Activated CD4-positive, alpha-beta T cell treated with anti-CD3 and anti-CD28 coated beads, Interleukin-2, amount 10 ng/mL, durations not matched to agents 7 days and 5 days (primary cell): ENCODE measurements around the gene GIPC3. TPM values are rescaled to one million over a fixed set of nuclear protein-coding genes. Genes with fewer than 3 reads are reported as not detected.

Experiments used
- CTCF ChIA-PET: fragments of 350-600 bp; sonication (Branson Sonifier 250); formaldehyde crosslinking; loops from one replicate; lab custom pipeline; 2021; ENCODE audit warnings: antibody characterized with exemption; lab: Charles Lee
- POLR2A ChIA-PET: fragments of 350-600 bp; sonication (Branson Sonifier 250); formaldehyde crosslinking; loops from one replicate; lab custom pipeline; 2021; ENCODE audit warnings: antibody characterized with exemption; lab: Charles Lee
- DNase-seq: peaks from one replicate; pipeline ENCODE4 v3.0.0-alpha.2; 2020
- H3K27ac Mint-ChIP-seq: one replicate; pipeline ENCODE4 v1.8.0; 2021; ENCODE audit warnings: mild to moderate bottlenecking, moderate library complexity, mixed read lengths
- H3K27me3 Mint-ChIP-seq: one replicate; pipeline ENCODE4 v1.8.0; 2021; ENCODE audit warnings: mixed read lengths
- H3K36me3 Mint-ChIP-seq: one replicate; pipeline ENCODE4 v1.8.0; 2021; ENCODE audit warnings: low read depth, mixed read lengths
- H3K4me1 Mint-ChIP-seq: one replicate; pipeline ENCODE4 v1.8.0; 2021; ENCODE audit warnings: mixed read lengths
- H3K4me3 Mint-ChIP-seq: one replicate; pipeline ENCODE4 v1.8.0; 2021; ENCODE audit warnings: mild to moderate bottlenecking, moderate library complexity, mixed read lengths
- H3K9me3 Mint-ChIP-seq: one replicate; pipeline ENCODE4 v1.8.0; 2021; ENCODE audit warnings: mixed read lengths
- total RNA-seq, 2 experiments: library from RNA; stranded (reverse); gene quantifications; one replicate each; pipeline ENCODE4 v1.2.3, GENCODE V29; 2021

GIPC3 gene
- total RNA-seq, 2 experiments from 2014 or later, result 0.57 to 0.71 TPM

GRCh38 chr19:3544742-3545668 is 40.3 kb upstream of the GIPC3 start:
- peak; percentile 81 for DNase-seq
- no peaks in the 10 kb centered on the region for H3K27me3 Mint-ChIP-seq
- peak overlapping the region; percentile 77 for H3K27ac Mint-ChIP-seq
- H3K9me3 Mint-ChIP-seq, result no peaks in the 10 kb centered on the region
- peaks cover 11% of the 10 kb centered on the region for H3K36me3 Mint-ChIP-seq
- no peak overlapping the region for H3K4me3 Mint-ChIP-seq
- ChIA-PET POLR2A (interaction anchor here (0.6 to 0.7 kb wide), 2 partner anchors 10 to 38 kb away, joined by 3 read pairs; no protein-coding TSS in a partner anchor), CTCF (interaction anchor here (0.5 to 1.4 kb wide), 16 partner anchors 10 to 500 kb away, joined by 3 to 6 read pairs (median 4); partner anchors contain the start of genes GIPC3, HMG20B and MFSD12)
- H3K4me1 Mint-ChIP-seq, result peaks cover 5% of the 10 kb centered on the region

GRCh38 chr19:3545669-3546034 is 39.6 kb upstream of the GIPC3 start:
- ChIA-PET POLR2A (interaction anchor here (0.6 to 0.7 kb wide), 2 partner anchors 9 to 37 kb away, joined by 3 read pairs; no protein-coding TSS in a partner anchor), CTCF (interaction anchor here (0.6 to 1.4 kb wide), 11 partner anchors 11 to 140 kb away, joined by 3 to 6 read pairs (median 3); partner anchors contain the start of genes GIPC3 and MFSD12)
- Mint-ChIP-seq H3K9me3 (no peaks in the 10 kb centered on the region), H3K4me1 (peaks cover 5% of the 10 kb centered on the region), H3K27ac (no peak overlapping the region), H3K27me3 (no peaks in the 10 kb centered on the region), H3K36me3 (peaks cover 10% of the 10 kb centered on the region), H3K4me3 (no peak overlapping the region)
- DNase-seq, result no peak

- CTCF ChIA-PET, result interaction anchor here (0.6 to 1.4 kb wide), 2 partner anchors 11 to 76 kb away, joined by 3 to 7 read pairs; no protein-coding TSS in a partner anchor
- peaks cover 10% of the 10 kb centered on the region for H3K36me3 Mint-ChIP-seq
- peaks cover 5% of the 10 kb centered on the region for H3K4me1 Mint-ChIP-seq
- no peaks in the 10 kb centered on the region for H3K9me3 Mint-ChIP-seq
- H3K4me3 Mint-ChIP-seq, result no peak overlapping the region
- POLR2A ChIA-PET, result no interaction called here
- DNase-seq, result no peak
- H3K27me3 Mint-ChIP-seq, result no peaks in the 10 kb centered on the region
- H3K27ac Mint-ChIP-seq, result no peak overlapping the region
Measured at GRCh38 chr19:3546119-3546518, 39.2 kb upstream of the GIPC3 start.

GRCh38 chr19:3547301-3547731 is 38.0 kb upstream of the GIPC3 start:
- H3K36me3 Mint-ChIP-seq, result peaks cover 10% of the 10 kb centered on the region
- POLR2A ChIA-PET, result no interaction called here
- peaks cover 10% of the 10 kb centered on the region for H3K4me1 Mint-ChIP-seq
- H3K27me3 Mint-ChIP-seq, result no peaks in the 10 kb centered on the region
- no peaks in the 10 kb centered on the region for H3K9me3 Mint-ChIP-seq
- peak overlapping the region; percentile 46 for H3K27ac Mint-ChIP-seq
- H3K4me3 Mint-ChIP-seq, result no peak overlapping the region
- CTCF ChIA-PET, result interaction anchor here (0.9 to 2.0 kb wide), 4 partner anchors 8 to 27 kb away, joined by 3 to 7 read pairs (median 6); partner anchors contain the start of genes MFSD12 and TEKTIP1
- peak; percentile 32 for DNase-seq

GRCh38 chr19:3547767-3548282 is 37.5 kb upstream of the GIPC3 start:
- H3K27ac Mint-ChIP-seq, result no peak overlapping the region
- H3K4me3 Mint-ChIP-seq, result no peak overlapping the region
- POLR2A ChIA-PET, result no interaction called here
- no peaks in the 10 kb centered on the region for H3K27me3 Mint-ChIP-seq
- no peak for DNase-seq
- CTCF ChIA-PET, result interaction anchor here (0.9 to 2.0 kb wide), 4 partner anchors 9 to 26 kb away, joined by 3 to 7 read pairs (median 6); partner anchors contain the start of genes MFSD12 and TEKTIP1
- peaks cover 10% of the 10 kb centered on the region for H3K36me3 Mint-ChIP-seq
- no peaks in the 10 kb centered on the region for H3K9me3 Mint-ChIP-seq
- H3K4me1 Mint-ChIP-seq, result peaks cover 15% of the 10 kb centered on the region

- DNase-seq, result no peak
- CTCF ChIA-PET, result interaction anchor here (0.5 to 2.0 kb wide), 3 partner anchors 8 to 456 kb away, joined by 3 to 7 read pairs (median 6); partner anchors contain the start of genes MFSD12 and TEKTIP1
- Mint-ChIP-seq H3K4me3 (no peak overlapping the region), H3K4me1 (peaks cover 19% of the 10 kb centered on the region), H3K27ac (peak overlapping the region; percentile 5), H3K36me3 (peaks cover 10% of the 10 kb centered on the region), H3K9me3 (no peaks in the 10 kb centered on the region), H3K27me3 (no peaks in the 10 kb centered on the region)
- POLR2A ChIA-PET, result no interaction called here
Measured at GRCh38 chr19:3548606-3549005, 36.7 kb upstream of the GIPC3 start.

GRCh38 chr19:3549816-3550215 is 35.5 kb upstream of the GIPC3 start:
- DNase-seq, result no peak
- H3K4me1 Mint-ChIP-seq, result peaks cover 25% of the 10 kb centered on the region
- H3K36me3 Mint-ChIP-seq, result peaks cover 13% of the 10 kb centered on the region
- POLR2A ChIA-PET, result no interaction called here
- H3K27ac Mint-ChIP-seq, result no peak overlapping the region
- no peaks in the 10 kb centered on the region for H3K9me3 Mint-ChIP-seq
- H3K27me3 Mint-ChIP-seq, result no peaks in the 10 kb centered on the region
- H3K4me3 Mint-ChIP-seq, result no peak overlapping the region
- CTCF ChIA-PET, result no interaction called here

GRCh38 chr19:3550947-3551791 is 34.1 kb upstream of the GIPC3 start:
- H3K4me3 Mint-ChIP-seq, result no peak overlapping the region
- H3K36me3 Mint-ChIP-seq, result peaks cover 6% of the 10 kb centered on the region
- ChIA-PET POLR2A (no interaction called here), CTCF (interaction anchor here (0.9 kb wide), 1 partner anchor 20 kb away, joined by 3 read pairs; no protein-coding TSS in a partner anchor)
- H3K27me3 Mint-ChIP-seq, result no peaks in the 10 kb centered on the region
- peak overlapping the region; percentile 68 for H3K27ac Mint-ChIP-seq
- peaks cover 33% of the 10 kb centered on the region for H3K4me1 Mint-ChIP-seq
- DNase-seq, result no peak
- H3K9me3 Mint-ChIP-seq, result no peaks in the 10 kb centered on the region

GRCh38 chr19:3551792-3552095 is 33.5 kb upstream of the GIPC3 start:
- Mint-ChIP-seq H3K27ac (peak overlapping the region; percentile 54), H3K9me3 (no peaks in the 10 kb centered on the region), H3K4me3 (no peak overlapping the region), H3K36me3 (peaks cover 6% of the 10 kb centered on the region), H3K4me1 (peaks cover 39% of the 10 kb centered on the region), H3K27me3 (no peaks in the 10 kb centered on the region)
- ChIA-PET POLR2A (no interaction called here), CTCF (interaction anchor here (0.9 kb wide), 1 partner anchor 20 kb away, joined by 3 read pairs; no protein-coding TSS in a partner anchor)
- DNase-seq, result no peak

GRCh38 chr19:3554254-3555083 is 30.8 kb upstream of the GIPC3 start:
- Mint-ChIP-seq H3K9me3 (no peaks in the 10 kb centered on the region), H3K4me1 (peaks cover 44% of the 10 kb centered on the region), H3K36me3 (peaks cover 6% of the 10 kb centered on the region), H3K4me3 (peak overlapping the region; percentile 96), H3K27ac (peak overlapping the region; percentile 94), H3K27me3 (no peaks in the 10 kb centered on the region)
- CTCF ChIA-PET, result interaction anchor here (0.5 to 1.5 kb wide), 4 partner anchors 10 to 265 kb away, joined by 3 to 6 read pairs (median 4); no protein-coding TSS in a partner anchor
- DNase-seq, result peak; percentile 73
- POLR2A ChIA-PET, result interaction anchor here (0.5 kb wide), 1 partner anchor 9 kb away, joined by 3 read pairs; no protein-coding TSS in a partner anchor

- POLR2A ChIA-PET, result no interaction called here
- Mint-ChIP-seq H3K4me3 (peak overlapping the region; percentile 96), H3K27me3 (no peaks in the 10 kb centered on the region), H3K4me1 (peaks cover 44% of the 10 kb centered on the region), H3K9me3 (no peaks in the 10 kb centered on the region), H3K36me3 (peaks cover 6% of the 10 kb centered on the region), H3K27ac (peak overlapping the region; percentile 94)
- no peak for DNase-seq
- CTCF ChIA-PET, result interaction anchor here (0.6 to 1.7 kb wide), 6 partner anchors 8 to 126 kb away, joined by 3 to 7 read pairs (median 4); no protein-coding TSS in a partner anchor
Measured at GRCh38 chr19:3555653-3556422, 29.4 kb upstream of the GIPC3 start.
